ENCODE data around the gene CRYGD. TPM values are rescaled to one million over a fixed set of nuclear protein-coding genes. Genes with fewer than 3 reads are reported as not detected.
"Not testable (repeated sequence)": the region's sequence is repeated elsewhere in the genome, so short reads cannot be mapped to it uniquely, and the experiment has no call there.

Gene CRYGD
- total RNA-seq (2011; cell fraction: chromatin; rRNA removed; ENCODE audit: low replicate concordance) = not detected in 2 replicates
- total RNA-seq (2011; cell fraction: nucleolus; rRNA removed) = not detected in 2 replicates
- not detected in 2 replicates for total RNA-seq (2011; cell fraction: nucleoplasm; rRNA removed)
- total RNA-seq (2014; rRNA removed) (not detected in 2 replicates), total RNA-seq (2014; rRNA removed; fragmentation: Illumina TruSeq; extraction: Trizol) (not detected in 2 replicates), total RNA-seq (2015; rRNA removed; fragmentation: Illumina TruSeq; extraction: Trizol) (not detected in 2 replicates), total RNA-seq (2021) (not detected in 2 replicates), polyA plus RNA-seq (2011; rRNA removed) (not detected in 2 replicates), polyA plus RNA-seq (2014; fragmentation: Illumina TruSeq; extraction: Trizol) (not detected in 2 replicates), polyA plus RNA-seq (2014; fragmentation: Nextera tagmentation; extraction: Ambion mirVana) (not detected), polyA plus RNA-seq (2014; rRNA removed) (not detected in 2 replicates), polyA minus RNA-seq (2011; rRNA and poly(A)+ RNA removed) (not detected in 2 replicates), Bru-seq, nascent RNA (not detected), BruChase-seq, experiment 1, labeled RNA remaining after a 2-hour chase (not detected), BruChase-seq, experiment 2, labeled RNA remaining after a 6-hour chase (not detected)
- not detected in 2 replicates for polyA plus RNA-seq (2011; cell fraction: cytosol; rRNA removed)
- not detected in 2 replicates for polyA plus RNA-seq (2011; cell fraction: nucleus; rRNA removed)
- not detected in 2 replicates for polyA plus RNA-seq (2012)
- polyA minus RNA-seq (2011; cell fraction: cytosol; rRNA and poly(A)+ RNA removed) = not detected in 2 replicates
- polyA minus RNA-seq (2011; cell fraction: nucleus; rRNA and poly(A)+ RNA removed) = not detected in 2 replicates
- long read RNA-seq, experiment 1 = 0 reads
- long read RNA-seq, experiment 2 = 0 reads
- long read RNA-seq, experiment 3 = 0 reads

DNA sequence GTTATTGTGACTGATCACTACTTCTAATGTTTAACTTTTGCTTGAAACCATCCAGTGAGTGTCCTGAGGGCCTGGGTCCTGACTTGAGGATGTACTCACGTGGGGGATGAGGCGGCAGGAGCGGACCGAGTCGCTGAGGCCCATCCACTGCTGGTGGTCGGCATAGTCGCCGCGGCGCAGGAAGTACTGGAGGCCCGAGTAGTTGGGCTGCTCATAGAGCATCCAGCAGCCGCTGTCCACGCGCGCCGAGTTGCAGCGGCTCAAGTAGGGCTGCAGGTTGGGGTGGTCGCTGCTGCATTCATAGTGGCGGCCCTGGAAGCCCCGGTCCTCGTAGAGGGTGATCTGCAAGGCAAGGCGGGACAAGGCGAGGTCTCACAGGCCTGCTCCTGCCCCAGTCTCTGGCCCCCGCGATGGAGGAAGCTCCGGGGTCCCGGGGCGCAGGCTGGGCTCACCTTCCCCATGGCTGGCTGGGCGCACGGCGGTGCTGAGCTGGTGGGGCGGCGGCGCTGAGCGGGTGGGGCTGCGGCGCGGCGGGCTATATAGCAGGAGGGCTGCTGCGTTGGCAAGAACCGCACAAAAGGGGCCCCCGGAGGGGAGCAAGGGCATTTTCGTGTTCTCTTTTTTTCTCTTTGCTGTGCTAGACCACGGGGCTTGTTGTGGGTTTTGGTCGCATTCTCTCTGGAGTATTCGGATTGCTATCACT is at the start of gene CRYGD:
Gene CRYGD, minus strand, starts transcription at position 512 of the 703 bp plus-strand sequence. Its CDS starts 51 bp downstream, at position 461.
- ATAC-seq; H3K9me3 ChIP-seq (replicated peaks; ENCODE audit: control insufficient read depth, insufficient read depth, low read depth, low read length); H3K27me3 ChIP-seq (ENCODE audit: control insufficient read depth in 2 of 2, insufficient read depth in 2 of 2, low read length in 2 of 2); DNase-seq (ENCODE audit: extremely low read depth in 1 of 4, low spot score in 3 of 4); BruUV-seq (replicated peaks); POLR2A ChIA-PET; H2AFZ ChIP-seq (ENCODE audit: low read depth, low read length); H3K4me2 ChIP-seq (ENCODE audit: insufficient read depth, low read length); CTCF ChIA-PET (ENCODE audit: low intra/inter-chr PET ratio); H3K9ac ChIP-seq (ENCODE audit: insufficient read depth in 1 of 2, low read depth in 2 of 2, low read length in 2 of 2); H3K79me2 ChIP-seq (ENCODE audit: control insufficient read depth, insufficient read depth, low read length); in situ Hi-C loops (cut with MboI); FAIRE-seq; H3K9me1 ChIP-seq (ENCODE audit: control insufficient read depth, insufficient read depth, low read length); H3K4me3 ChIP-seq; H4K20me1 ChIP-seq (replicated peaks; ENCODE audit: control insufficient read depth, insufficient read depth, low read length); intact Hi-C loops (cut with micrococcal nuclease); H3K36me3 ChIP-seq (ENCODE audit: control insufficient read depth, insufficient read depth, low read length); H3K27ac ChIP-seq (ENCODE audit: extremely low read depth, low read depth, low read length); H3K4me1 ChIP-seq (replicated peaks in 1 of 2; ENCODE audit: control insufficient read depth in 2 of 2, insufficient read depth in 2 of 2, low read length in 2 of 2): not testable (repeated sequence)
- TF ChIP-seq, protein P1, sequence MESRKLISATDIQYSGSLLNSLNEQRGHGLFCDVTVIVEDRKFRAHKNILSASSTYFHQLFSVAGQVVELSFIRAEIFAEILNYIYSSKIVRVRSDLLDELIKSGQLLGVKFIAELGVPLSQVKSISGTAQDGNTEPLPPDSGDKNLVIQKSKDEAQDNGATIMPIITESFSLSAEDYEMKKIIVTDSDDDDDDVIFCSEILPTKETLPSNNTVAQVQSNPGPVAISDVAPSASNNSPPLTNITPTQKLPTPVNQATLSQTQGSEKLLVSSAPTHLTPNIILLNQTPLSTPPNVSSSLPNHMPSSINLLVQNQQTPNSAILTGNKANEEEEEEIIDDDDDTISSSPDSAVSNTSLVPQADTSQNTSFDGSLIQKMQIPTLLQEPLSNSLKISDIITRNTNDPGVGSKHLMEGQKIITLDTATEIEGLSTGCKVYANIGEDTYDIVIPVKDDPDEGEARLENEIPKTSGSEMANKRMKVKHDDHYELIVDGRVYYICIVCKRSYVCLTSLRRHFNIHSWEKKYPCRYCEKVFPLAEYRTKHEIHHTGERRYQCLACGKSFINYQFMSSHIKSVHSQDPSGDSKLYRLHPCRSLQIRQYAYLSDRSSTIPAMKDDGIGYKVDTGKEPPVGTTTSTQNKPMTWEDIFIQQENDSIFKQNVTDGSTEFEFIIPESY (CRISPR knock-in tag; IDR thresholded peaks at IDR 0.05) = 0 out of 2 replicates have a peak, but pooled peaks have one; percentile 22
- 90% methylated on average over 16 of the region's 46 CpGs for WGBS (ENCODE audit: insufficient coverage, low coverage, missing lambda C conversion rate)

Data from K562 (cell line).